Iris pigment epithelial cell (primary cell): ENCODE data around the gene PURB.
"Not testable (repeated sequence)": the region's sequence is repeated elsewhere in the genome, so short reads cannot be mapped to it uniquely, and the experiment has no call there.

Experiments used
- DNase-seq: peaks from one replicate; pipeline ENCODE4 v3.0.0-alpha.2; 2011; ENCODE audit warnings: low read depth

The PURB gene

GRCh38 chr7:44891372-44891771, 6.0 kb upstream of the PURB start:
- no peak for DNase-seq

- no peak for DNase-seq
These were observed 3.9 kb upstream of the PURB start for GRCh38 chr7:44889086-44889781.

DNA sequence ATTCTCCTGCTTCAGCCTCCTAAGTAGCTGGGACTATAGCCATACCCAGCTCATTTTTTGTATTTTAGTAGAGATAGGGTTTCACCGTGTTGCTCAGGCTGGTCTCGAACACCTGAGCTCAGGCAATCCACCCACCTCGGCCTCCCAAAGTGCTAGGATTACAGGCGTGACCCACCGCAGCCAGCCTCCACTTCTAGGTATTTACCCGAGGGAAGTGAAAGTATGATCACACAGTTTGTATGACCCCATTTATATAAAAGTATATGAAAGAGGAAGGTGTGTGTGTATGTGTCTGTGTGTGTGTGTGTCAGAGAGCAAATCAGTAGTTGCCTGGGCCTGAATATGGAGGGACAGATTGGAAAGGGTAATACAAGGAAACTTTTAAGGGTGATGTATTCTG, 2.0 kb upstream of the PURB start:
- DNase-seq: no peak

DNA sequence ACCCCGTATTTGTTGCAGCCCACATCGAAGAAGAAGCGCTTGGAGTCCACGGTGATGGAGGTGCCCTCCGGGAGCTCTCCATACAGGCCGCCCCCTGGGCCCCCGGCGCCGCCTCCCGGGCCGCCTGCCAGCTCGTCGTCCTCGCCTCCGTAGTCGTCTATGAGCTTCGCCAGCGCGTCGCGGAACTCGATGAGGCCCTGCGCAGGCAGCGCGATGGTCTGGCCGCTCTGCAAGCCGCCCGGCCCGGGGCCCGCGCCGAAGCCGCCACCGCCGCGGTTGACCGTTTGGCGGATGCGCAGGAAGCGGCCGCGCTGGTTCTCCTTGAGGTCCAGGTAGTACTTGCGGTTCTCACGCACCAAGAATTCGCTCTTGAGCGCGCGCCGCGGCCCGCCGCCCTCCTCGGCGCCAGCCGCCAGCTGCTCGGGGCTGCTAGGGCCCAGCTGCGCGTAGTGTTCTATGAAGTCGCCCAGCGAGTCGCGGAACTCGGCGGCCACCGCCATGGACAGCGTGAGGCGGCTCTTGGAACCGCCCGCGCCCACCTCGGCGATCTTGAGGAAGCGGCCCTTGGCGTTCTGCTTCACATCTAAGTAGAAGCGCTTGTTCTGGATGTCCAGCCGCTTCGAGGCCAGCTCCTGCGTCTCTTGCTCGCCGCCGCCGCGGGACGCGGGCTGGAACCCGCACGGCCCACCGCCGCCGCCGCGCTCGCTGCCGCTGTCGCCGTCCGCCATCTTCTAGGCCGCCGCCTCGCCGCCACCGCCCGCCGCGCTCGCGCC, 523 bp downstream of the PURB start:
- DNase-seq: peak; percentile 77

GRCh38 chr7:44883961-44884620, 1.2 kb downstream of the PURB start:
- DNase-seq: no peak

DNA sequence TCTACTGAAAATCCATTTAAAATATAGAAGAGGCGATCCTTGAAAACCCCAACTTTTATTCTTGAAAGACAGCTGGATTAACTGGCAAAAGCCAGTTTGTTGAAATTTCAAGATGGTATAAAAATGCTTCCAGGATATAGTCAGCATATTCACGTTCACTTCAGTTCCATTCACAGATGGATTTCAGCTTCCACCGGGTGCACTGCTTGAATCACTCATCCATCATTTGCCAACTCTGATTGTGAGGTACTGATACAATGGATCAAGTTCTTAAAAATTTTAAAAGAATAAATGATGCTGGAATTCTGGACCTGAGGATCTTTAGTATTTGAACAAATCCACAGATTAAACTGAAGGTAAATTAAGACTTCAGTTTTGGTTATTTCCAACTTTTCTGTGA, 2.4 kb downstream of the PURB start:
- peak; percentile 40 for DNase-seq

- peak; percentile 81 for DNase-seq
These were observed 3.7 kb downstream of the PURB start for GRCh38 chr7:44881610-44882009.

GRCh38 chr7:44881066-44881600, 4.2 kb downstream of the PURB start:
- DNase-seq: no peak

GRCh38 chr7:44880317-44881018, 4.9 kb downstream of the PURB start:
- DNase-seq: no peak

GRCh38 chr7:44876393-44876792, 8.9 kb downstream of the PURB start:
- no peak for DNase-seq

GRCh38 chr7:44875241-44875640, 10.1 kb downstream of the PURB start:
- DNase-seq: no peak

DNA sequence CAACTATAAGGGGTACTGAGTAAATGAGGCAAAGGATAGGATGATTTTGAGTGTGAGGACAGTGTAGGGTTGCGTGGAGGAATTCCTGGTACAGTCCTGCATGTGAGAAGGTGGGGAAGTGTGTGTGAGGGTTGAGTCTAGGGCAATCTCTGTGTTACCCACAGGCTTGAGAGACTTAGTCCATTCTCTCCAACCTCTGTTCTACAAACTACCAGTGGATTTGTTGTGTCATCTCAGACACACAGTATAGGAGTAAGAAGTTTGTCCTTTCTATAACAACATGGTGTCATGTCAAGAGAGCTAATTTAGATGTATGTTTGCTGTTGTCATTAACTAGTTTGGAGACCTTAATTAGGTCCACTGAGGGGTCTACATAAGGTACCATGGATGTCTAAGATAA, 12.5 kb downstream of the PURB start:
- no peak for DNase-seq

DNA sequence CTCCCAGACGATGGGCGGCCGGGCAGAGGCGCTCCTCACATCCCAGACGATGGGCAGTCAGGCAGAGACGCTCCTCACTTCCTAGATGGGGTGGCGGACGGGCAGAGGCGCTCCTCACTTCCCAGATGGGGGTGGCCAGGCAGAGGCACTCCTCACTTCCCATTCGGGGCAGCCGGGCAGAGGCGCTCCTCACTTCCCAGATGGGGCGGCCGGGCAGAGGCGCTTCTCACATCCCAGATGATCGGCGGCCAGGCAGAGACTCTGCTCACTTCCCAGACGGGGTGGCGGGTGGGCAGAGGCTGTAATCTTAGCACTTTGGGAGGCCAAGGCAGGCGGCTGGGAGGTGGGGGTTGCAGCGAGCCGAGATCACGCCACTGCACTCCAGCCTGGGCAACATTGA, 13.4 kb downstream of the PURB start:
- not testable (repeated sequence) for DNase-seq

- DNase-seq: not testable (repeated sequence)
These were observed 14.6 kb downstream of the PURB start for GRCh38 chr7:44870780-44871179.

DNA sequence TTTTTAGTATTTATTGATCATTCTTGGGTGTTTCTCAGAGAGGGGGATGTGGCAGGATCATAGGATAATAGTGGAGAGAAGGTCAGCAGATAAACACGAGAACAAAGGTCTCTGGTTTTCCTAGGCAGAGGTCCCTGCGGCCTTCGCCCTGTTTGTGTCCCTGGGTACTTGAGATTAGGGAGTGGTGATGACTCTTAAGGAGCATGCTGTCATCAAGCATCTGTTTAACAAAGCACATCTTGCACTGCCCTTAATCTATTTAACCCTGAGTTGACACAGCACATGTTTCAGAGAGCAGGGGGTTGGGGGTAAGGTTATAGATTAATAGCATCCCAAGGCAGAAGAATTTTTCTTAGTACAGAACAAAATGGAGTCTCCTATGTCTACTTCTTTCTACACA, 15.0 kb downstream of the PURB start:
- not testable (repeated sequence) for DNase-seq

GRCh38 chr7:44867073-44867995, 18.0 kb downstream of the PURB start:
- peak; percentile 96 for DNase-seq

DNA sequence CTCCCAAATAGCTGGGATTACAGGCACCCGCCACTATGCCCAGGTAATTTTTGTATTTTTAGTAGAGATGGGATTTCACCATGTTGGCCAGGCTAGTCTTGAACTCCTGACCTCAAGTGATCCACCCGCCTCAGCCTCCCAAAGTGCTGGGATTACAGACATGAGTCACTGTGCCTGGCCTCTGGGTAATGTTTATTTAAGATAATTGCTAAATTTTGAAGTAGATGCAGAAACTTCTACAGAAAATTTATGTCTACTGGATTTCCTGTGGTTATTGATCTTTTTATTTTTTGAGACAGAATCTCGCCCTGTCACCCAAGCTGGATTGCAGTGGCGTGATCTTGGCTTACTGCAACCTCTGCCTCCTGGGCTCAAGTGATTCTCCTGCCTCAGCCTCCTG, 23.4 kb downstream of the PURB start:
- peak; percentile 72 for DNase-seq

- DNase-seq: no peak
These were observed 27.2 kb downstream of the PURB start for GRCh38 chr7:44858161-44858560.

- DNase-seq: peak; percentile 53
These were observed 30.5 kb downstream of the PURB start for GRCh38 chr7:44854644-44855364.

GRCh38 chr7:44853391-44853790, 31.9 kb downstream of the PURB start:
- DNase-seq: no peak
